ENCODE results near the gene KLF17. TPM values are rescaled to one million over a fixed set of nuclear protein-coding genes. Genes with fewer than 3 reads are reported as not detected.

The KLF17 gene
- total and polyA plus RNA-seq, 2 experiments from 2014 or later = not detected

DNA sequence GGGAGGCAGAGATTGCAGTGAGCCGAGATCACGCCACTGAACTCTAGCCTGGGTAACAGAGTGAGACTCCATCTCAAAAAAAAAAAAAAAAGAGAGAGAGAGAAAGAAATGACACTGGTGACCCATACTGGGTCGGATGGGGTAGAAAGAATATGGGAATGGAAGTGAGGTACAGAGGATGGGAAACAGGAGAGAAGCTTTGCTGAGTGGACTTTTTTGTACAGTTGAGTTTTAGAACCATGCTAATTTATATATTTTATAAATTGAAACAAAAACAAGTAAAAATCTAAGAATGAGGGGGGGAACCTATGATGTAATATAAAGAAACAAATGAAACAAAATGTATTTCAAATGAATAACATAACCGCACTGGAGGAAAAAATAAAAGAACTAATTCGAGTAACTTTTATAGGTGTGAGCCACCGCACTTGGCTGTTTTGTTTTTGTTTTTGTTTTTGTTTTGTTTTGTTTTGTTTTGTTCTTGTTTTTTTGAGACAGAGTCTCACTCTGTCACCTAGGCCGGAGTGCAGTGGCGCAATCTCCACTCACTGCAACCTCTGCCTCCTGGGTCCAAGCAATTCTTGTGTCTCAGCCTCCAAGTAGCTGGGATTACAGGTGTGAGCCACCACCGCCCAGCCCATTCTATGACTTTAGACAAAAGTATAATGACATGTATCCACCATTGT is 18.3 kb upstream of the KLF17 start:
- no peaks in the 10 kb centered on the region for H3K79me2 ChIP-seq (replicated peaks; ENCODE audit: insufficient read depth)
- peaks cover 3% of the 10 kb centered on the region; the same call in 1 of the 3 replicates for H3K36me3 Mint-ChIP-seq (ENCODE audit: low read depth)
- ATAC-seq (no peak), DNase-seq (ENCODE audit: low spot score) (no peak)
- no peak overlapping the region for H3K27ac ChIP-seq (ENCODE audit: low read depth)
- H3K27ac Mint-ChIP-seq = no peak overlapping the region
- H3K9me3 Mint-ChIP-seq = peaks cover 12% of the 10 kb centered on the region; the same call in 1 of the 3 replicates
- no peaks in the 10 kb centered on the region for H3K36me3 ChIP-seq (ENCODE audit: insufficient read depth)
- H4K20me1 ChIP-seq (replicated peaks; ENCODE audit: insufficient read depth) = no peaks in the 10 kb centered on the region
- H3K4me2 ChIP-seq = no peak overlapping the region
- H3K4me1 ChIP-seq (ENCODE audit: insufficient read depth) = no peaks in the 10 kb centered on the region
- no peaks in the 10 kb centered on the region for H3K27me3 ChIP-seq (ENCODE audit: insufficient read depth)
- no peaks in the 10 kb centered on the region for H3F3A ChIP-seq (replicated peaks; ENCODE audit: low read depth)
- H3K9me2 ChIP-seq (ENCODE audit: insufficient read depth) = no peaks in the 10 kb centered on the region
- H3K27me3 Mint-ChIP-seq (ENCODE audit: insufficient read depth, low read depth, poor library complexity) = no peaks in the 10 kb centered on the region
- no peak overlapping the region for H3K4me3 Mint-ChIP-seq
- H3K4me1 Mint-ChIP-seq = no peaks in the 10 kb centered on the region
- H3K4me3 ChIP-seq = no peak overlapping the region
- no peak for TF ChIP-seq EZH2 (IDR thresholded peaks at IDR 0.05; ENCODE audit: low read depth, unreplicated experiment)
- TF ChIP-seq, protein P1, sequence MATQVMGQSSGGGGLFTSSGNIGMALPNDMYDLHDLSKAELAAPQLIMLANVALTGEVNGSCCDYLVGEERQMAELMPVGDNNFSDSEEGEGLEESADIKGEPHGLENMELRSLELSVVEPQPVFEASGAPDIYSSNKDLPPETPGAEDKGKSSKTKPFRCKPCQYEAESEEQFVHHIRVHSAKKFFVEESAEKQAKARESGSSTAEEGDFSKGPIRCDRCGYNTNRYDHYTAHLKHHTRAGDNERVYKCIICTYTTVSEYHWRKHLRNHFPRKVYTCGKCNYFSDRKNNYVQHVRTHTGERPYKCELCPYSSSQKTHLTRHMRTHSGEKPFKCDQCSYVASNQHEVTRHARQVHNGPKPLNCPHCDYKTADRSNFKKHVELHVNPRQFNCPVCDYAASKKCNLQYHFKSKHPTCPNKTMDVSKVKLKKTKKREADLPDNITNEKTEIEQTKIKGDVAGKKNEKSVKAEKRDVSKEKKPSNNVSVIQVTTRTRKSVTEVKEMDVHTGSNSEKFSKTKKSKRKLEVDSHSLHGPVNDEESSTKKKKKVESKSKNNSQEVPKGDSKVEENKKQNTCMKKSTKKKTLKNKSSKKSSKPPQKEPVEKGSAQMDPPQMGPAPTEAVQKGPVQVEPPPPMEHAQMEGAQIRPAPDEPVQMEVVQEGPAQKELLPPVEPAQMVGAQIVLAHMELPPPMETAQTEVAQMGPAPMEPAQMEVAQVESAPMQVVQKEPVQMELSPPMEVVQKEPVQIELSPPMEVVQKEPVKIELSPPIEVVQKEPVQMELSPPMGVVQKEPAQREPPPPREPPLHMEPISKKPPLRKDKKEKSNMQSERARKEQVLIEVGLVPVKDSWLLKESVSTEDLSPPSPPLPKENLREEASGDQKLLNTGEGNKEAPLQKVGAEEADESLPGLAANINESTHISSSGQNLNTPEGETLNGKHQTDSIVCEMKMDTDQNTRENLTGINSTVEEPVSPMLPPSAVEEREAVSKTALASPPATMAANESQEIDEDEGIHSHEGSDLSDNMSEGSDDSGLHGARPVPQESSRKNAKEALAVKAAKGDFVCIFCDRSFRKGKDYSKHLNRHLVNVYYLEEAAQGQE (IDR thresholded peaks at IDR 0.05; ENCODE audit: unreplicated experiment) = no peak
- no peak for TF ChIP-seq ZNF114 (CRISPR knock-in tag; IDR thresholded peaks at IDR 0.05)
- no peak for TF ChIP-seq ZNF462 (CRISPR knock-in tag; IDR thresholded peaks at IDR 0.05)
- no peak for TF ChIP-seq CTCF (conservative IDR thresholded peaks at IDR 0.05; ENCODE audit: low read depth in 2 of 2)
- no peak for TF ChIP-seq CREB1 (CRISPR knock-in tag; IDR thresholded peaks at IDR 0.05; ENCODE audit: low read depth)
- no peak for TF ChIP-seq NANOG (IDR thresholded peaks at IDR 0.05; ENCODE audit: borderline replicate concordance)
- TF ChIP-seq ZNF331 (CRISPR knock-in tag; IDR thresholded peaks at IDR 0.05; ENCODE audit: low read depth) = no peak
- no peak for TF ChIP-seq JUNB (IDR thresholded peaks at IDR 0.05; ENCODE audit: unreplicated experiment)
- no peak for TF ChIP-seq STAT1 (IDR thresholded peaks at IDR 0.05; ENCODE audit: unreplicated experiment)
- TF ChIP-seq ETS1 (IDR thresholded peaks at IDR 0.05) = no peak
- TF ChIP-seq EZH2phosphoT487 (IDR thresholded peaks at IDR 0.05; ENCODE audit: unreplicated experiment) = no peak
- TF ChIP-seq POLR2AphosphoS5 (IDR thresholded peaks at IDR 0.05; ENCODE audit: low read depth) = no peak
- no peak overlapping the region for H2AFZ ChIP-seq

All from GM23338 (cell line).